GM21717 (cell line): ENCODE results near the gene PLCB2.

Experiments used
- ATAC-seq: cut with Tn5 transposase; IDR thresholded peaks from one replicate; pipeline ENCODE4 v1.9.1; 2021; ENCODE audit warnings: mild to moderate bottlenecking, moderate library complexity; ENCODE audit not compliant: unreplicated experiment

PLCB2 gene

DNA sequence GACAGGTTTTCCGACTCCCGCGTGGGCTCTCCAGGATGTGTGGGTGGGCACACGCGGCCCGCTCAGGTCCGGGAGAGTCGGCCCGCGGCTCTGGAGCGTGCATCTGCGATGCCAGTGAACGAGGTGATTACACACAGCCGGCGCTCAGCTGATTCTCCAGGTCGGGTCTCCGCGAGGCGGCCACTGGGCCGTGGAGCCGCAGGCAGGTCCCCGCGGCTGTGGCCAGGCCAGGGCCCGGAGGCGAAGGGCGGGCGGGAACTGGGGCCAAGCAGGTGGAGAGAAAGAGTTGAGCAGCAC lies 55.6 kb downstream of the PLCB2 start:
- ATAC-seq = no peak

DNA sequence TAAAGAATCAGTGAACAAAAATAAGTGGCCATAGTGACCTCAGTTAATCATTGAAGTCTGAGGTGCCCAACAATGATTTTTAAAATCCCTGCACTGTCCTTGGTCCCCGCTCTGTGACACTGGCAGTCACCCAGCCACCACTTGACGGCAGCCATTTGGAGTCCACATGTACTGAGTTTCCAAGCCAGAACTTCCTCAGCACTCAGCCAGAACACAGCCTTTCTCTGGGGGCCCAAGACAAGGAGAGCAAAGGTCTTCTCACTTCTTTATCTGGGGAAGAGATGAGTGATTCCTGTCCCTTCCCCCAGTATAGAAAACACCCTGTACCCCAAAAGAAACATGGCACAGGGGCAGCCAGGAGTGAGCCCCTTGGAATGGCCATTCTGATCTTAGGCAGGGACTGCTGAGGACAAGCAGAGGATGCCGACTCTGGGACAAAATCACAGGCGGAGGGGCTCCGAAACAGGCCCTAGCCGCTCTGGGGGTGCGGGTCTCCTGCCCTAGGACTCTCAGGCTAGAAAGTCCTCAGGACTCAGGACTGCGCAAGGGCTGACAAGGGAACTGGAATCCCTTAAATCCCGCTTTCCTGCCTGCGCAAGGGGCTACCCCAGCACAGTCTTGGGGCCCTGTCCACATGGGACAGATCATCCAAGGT lies 56.1 kb downstream of the PLCB2 start:
- no peak for ATAC-seq

DNA sequence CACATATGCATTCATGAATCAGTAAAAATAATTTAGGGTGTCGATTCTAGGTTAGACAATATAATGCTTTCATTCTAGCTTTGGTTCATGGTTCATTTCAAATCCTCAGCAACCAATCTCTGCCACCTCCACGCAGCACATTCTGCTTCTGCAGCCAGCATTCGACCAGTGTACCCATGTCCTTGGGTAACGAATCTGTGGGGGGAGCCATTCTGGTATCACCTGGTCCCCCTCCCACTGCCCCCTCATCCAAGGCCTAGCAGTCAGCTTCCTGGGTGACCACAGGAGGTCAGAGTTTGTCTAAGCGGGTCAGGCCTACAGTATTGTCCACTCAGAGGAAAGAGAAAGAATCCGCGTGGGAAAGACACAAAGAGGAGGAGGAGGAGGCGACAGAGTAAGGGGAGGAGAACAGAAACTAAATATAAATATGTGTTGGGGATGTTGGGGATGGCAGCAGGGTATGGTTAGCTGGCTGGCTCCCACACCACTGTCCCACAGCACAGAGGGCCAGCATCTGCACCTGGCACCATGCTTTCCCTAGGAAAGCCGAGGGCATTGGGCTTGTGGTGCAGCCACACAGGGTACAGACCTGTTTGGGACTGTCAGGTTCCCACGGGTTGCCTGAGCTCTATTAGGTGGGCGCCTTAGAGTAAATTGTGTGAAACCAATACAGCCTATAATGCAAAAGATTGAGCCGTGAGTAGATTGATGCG lies 56.8 kb downstream of the PLCB2 start:
- no peak for ATAC-seq

DNA sequence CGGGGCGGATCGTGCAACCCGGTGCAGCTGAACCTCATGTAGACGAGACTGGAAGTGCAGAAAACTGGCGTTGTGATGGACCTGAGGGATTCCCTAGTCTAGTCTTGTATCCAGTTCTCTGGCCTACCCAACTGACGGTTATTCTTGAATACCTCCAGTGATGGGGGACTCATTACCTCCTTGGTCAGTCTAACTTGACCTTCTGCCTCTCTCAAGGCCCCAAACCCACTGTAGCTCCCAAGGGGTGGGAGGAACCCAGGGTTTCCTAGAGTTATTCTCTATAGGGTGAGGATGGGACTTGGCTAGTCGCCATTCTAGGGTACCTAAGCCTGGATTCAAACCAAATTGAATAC lies 57.5 kb downstream of the PLCB2 start:
- no peak for ATAC-seq

DNA sequence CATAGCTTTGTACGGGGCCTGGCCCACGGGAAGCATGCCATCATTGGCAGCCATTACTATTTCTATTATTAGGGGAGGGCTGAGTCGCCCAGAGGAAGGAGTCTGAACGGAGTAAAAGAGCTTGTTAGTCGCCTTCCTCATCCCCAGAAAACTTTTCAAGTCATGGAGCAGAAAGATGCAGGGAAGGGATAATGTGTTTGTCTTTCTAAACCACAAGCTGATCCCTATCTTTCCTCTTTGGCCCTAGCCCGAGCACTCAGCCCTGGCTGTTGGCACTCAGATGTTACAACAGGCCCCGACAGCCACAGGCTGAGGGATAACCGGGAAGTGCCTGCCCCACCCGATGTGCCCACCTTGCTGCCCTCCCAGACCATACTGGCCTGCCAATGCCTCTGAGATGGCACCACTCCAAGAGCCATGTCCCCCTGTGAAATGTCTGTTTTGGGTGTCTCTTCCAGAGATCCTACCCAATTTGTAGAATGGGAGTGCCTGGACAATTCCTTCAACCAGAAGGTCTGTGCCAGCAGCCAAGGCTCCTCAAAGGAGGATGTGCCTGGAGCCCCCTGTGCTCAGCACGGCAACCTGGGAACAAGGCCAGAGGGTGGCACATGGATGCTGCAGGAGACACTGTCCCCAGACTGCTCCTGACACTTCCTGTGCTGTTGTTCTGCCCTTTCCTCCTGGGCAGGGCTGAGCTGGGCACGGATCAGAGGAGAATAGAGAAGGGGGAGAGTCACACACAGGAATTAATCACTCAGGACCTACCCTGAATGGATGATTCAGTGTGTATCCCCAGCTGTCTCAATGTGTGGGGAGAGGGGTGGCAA lies 58.0 kb downstream of the PLCB2 start:
- ATAC-seq = no peak

DNA sequence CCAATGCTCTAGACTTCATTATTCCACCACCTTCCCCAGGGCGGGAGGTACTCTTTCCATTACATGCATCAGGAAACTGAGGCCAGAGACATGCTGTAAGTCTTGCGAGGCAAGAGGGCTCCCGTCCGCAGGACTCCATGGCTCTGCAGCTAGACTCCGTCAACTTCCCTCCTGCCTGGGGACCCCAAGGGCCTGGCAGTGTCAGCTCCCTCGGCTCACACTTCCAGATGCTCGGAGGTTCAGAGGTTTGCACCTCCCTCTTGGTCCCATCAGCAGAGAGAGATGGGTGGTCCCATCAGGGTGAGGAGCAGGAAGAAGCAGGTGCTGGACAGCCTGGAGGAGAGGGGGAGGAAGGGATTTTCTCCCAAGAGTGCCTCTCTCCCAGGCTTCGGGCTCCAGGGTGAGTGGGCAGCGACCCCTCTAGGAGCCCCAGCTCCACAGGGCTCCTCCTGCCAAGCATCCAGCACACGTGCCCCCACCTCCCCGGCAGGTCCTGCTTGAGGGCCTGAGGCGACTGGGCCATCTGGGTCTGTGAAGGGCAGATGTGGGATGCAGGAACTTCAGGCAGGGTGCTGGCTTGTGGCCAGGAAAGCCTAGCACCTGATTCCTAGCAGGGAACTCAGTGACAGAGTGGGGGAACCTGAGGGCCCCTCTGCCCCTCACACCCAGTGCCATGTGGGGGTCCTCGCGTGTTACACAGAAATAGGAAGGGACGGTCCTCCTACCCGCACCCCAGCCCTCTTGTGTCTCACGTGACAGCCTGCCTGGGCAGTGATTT lies 59.5 kb downstream of the PLCB2 start:
- no peak for ATAC-seq

DNA sequence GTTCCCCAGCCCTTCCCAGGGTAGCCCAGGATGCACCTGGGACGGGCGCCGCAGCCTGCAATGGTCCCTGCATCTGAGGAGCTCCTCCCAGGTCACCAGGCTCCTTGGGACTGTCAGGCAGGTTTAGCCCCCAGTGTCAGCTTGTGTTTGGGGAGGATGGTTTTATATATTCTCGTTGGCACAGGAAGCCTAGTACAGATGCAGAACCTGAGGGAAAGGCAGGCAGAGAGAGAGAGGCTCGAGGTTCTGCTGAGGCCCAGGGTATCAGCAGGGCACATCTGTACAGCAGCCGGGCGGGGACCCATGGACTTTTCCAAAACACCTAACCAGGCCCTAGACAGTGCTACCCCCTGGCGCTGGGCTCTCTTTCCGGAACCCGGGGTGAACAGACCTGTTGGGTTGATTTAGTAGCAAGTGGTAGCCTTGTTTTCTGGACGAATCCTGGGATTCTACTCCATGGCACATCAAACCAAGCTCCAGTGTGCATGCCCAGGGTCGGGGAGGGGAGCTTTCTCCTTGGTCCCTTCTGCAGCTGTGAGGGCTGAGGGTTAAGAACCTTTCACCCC lies 60.2 kb downstream of the PLCB2 start:
- no peak for ATAC-seq

DNA sequence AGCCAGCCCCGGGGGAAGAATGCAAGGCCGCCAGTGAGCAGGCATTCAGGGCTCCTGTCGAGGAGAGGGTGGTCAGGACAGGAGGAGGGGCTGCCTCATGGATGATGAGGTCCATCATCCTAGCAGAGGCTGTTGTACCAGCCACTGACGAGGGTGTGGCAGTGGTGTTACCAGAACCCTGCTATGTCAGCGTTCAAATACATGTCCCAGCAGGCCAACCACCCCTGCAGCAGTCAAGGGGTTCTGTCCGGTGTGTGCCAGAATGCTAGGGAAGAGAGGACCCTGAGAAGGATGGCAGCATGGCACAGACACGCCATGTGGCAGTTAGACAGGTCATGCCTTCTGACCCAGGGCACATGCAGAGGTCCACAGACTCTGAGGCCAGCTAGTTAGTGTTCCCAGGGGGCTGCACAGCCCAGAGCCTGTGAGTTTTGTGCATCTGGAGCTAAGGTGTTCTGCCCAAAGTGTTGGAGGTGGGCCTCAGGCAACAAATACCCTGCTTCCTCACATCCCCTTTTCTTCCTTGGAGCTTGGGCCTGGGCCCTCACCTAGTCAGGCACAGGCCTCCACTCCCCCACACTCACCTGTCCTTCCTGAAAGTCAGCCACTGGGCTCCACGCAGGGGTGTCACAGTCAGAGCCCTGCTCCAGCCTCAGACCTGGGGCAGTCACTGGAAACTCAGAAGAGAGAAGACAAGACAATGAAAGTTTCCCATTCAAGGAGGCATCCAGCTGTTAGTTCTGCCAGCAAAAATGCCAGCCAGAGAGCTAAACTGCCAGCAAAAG lies 61.0 kb downstream of the PLCB2 start:
- ATAC-seq = no peak

DNA sequence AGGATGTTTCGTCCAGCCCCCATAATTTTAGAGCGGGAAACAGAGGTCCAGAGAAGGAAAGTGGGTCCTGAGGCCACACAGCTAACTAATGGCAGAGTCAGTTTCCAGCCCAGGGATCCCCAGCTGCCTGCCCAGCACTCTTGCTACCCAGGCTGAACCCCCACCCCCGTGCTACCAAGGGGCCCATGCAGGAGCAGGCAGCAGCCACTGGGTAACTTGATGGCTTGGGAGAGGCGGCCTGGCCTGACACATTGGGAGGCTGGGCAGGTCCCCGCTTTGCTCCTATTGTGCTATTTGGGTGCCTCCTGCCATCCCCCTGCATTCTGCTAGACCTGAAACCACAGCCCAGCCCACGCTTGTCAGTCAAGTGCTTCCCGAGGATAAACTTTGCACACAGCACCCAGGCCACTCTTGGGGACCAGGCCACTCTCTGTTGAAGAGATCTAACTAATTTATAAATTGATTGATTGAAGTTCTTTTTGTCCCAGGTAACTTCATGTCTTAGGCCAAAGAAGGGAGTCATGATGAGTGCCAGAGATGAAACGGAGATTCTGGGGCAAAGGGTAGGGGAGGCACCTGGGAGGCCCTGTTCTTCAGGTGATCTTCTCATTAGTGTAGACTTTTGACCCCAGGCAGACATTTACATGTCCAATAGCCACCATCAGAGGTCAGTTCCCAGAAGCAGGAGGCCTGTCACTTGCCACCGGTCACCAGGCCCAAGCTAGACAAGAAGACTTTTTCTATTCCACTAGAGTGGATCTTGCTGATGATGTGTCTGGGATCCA lies 61.9 kb downstream of the PLCB2 start:
- no peak for ATAC-seq

DNA sequence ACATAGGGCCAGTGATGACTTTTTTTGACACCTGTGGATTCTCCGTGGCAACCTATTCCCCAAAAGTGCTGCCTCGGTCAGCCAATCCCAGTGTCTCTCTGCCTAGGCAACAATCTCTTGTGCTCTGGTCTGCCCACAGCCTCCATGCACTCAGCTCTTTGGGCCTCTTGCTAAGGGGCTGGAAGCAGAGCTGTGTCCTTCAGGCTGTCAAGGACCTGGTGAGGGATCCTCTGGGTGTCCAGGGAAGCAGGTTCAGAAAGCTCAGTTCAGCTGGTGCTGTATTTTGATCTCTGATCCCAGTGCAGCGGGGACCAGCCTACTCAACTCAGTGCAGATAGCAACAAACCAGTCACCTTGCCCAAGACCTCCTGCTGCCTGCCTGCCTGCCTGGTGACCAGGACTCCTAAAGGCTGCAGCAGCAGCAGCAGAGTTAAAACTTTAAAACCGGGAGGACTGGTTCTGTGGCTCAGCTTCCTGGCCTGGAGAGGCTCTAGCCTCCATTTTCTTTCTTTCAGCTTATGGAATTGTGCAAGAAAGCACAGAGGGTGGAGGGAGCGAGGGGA lies 62.7 kb downstream of the PLCB2 start:
- no peak for ATAC-seq

DNA sequence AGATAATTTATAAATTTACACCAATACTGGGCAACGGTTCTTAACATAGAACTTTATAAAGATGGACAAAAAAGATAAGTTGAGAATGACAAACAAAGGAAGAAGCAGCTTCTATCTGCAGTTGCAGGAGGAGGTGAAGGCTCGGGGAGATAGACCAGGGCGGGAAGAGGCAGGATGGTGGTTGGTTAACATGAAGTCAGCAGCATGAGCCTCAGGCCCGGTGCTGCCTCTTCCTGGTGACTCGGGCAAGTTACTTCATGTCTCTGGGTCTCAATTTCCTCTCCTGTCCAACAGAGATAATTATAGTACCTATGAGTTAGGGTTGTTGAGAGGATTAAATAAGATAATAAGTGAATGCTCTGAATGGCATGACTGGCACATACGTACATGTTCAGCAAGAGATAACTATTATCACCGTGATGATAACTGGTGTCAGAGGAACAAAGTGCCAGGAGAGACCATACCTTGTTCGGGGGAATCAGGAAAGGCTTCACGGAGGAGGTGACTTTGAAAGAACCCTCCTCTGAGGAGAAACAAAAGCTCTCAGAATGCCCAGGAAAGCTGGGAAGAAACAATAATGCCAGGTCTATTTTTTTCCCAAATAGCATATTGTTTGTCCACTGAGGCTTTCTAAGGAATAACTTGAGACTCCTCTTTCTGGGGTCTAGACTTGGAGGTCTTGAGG lies 64.5 kb downstream of the PLCB2 start:
- no peak for ATAC-seq

DNA sequence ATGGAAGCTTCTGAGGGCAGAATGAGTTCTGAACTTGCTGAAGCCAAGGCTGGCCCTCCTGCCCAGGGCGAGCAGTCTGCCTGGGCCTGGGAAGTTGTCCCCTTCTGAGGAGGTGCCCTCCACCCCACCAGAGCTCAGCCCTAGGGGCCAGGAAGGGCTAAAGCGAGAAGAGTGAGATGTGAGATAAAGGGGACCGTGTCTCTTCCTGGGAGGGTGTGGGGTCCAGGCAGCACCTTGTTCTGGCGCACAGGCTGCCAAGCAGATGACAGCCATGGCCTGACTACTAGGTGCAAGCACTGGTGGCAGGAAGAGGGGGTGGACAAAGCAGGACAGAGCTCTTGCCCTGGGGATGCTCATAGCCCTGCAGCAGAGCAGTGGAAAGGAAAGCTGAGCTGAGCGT lies 65.1 kb downstream of the PLCB2 start:
- ATAC-seq = no peak

DNA sequence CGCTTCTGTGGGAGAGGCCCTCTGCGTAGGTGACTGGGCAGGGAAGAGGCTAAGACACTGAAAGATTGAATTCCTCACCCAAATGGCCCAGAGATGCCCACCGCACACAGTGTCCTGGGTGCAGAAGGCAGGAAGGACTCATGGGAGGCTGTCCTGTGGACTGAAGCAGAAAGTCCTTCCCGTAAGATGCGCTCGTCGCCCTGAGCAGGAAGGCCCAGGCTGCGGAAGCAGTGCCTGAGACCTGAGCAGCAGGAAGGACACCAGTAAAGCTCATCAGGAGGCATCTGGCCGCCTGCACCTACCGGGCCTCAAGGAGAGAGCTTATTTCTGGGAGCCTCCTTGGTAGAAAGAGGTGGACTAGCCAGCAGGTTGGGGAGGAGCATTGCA lies 65.5 kb downstream of the PLCB2 start:
- ATAC-seq = no peak

DNA sequence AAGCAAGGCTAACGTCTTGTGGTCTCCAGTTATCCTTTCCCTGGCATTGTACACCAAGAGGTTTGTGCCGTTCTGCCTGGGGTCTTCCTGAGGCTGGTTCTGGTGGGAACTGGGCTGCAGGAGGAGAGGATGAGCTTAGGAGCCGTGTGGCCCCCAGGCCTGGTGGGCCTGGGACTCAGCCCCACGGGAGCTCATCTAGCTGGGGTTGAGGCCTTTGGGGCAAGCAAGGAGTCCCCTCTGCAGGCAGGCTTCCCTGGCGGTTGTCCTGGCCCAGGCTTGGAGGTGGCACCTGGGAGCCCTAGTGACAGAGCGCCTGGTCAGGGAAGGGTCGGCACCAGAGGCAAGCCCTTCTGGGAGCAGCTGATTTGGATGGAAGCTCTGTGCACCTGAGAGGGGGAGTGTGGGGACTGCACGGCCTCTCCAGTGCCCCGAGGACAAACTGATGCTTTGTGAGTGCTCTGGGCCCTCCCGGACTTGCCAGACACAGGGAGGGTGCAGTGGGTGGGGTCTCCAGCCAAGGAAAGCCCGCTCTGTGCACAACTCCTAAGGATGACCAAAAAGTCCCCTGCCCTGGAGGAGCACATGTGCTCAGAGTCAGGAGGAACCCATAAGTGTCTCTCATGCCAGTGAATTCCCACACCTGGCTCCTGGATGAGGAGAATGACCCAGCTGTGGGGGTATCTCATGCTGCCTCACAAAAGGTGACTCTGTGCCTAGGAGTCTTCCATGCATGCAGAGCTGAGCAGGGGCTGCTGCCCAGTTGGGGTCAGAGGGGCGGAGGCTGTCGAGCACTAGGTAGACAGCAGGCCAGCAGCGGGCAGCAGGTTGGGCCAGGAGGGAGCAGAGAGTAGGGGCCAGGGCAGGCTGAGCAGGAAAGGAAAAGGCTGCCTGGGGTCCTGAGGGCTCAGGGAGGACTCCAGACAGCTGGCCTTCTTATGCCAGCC lies 66.2 kb downstream of the PLCB2 start:
- no peak for ATAC-seq

DNA sequence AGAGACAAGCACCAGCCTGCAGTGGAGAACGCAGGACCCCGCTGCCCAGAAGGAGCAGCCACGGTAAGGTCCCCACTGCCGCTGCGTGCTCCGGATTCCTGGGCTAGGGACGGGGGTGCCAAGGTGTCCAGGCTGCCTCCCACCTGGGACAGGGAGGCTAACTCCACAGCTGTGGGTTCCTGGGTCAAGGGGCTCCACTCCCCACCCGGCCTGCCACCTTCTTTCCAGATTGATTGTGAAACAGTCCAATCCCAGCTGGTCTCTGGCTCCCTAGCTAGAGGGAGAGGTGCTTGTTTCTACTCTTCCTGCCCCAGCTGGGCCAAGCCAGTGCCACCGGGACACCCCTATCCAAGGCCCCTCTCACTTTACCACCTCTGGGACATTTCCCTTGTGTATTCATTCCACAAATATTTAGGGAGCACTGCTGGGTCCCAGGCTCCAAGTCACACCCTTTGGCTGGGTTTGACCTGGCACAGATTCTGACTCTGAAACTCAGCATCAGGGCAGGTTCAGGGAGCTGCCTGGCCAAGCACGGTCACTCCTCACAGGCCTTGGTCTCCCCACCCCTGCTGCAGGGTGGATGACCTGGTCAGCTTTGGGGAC lies 67.0 kb downstream of the PLCB2 start:
- ATAC-seq = no peak

DNA sequence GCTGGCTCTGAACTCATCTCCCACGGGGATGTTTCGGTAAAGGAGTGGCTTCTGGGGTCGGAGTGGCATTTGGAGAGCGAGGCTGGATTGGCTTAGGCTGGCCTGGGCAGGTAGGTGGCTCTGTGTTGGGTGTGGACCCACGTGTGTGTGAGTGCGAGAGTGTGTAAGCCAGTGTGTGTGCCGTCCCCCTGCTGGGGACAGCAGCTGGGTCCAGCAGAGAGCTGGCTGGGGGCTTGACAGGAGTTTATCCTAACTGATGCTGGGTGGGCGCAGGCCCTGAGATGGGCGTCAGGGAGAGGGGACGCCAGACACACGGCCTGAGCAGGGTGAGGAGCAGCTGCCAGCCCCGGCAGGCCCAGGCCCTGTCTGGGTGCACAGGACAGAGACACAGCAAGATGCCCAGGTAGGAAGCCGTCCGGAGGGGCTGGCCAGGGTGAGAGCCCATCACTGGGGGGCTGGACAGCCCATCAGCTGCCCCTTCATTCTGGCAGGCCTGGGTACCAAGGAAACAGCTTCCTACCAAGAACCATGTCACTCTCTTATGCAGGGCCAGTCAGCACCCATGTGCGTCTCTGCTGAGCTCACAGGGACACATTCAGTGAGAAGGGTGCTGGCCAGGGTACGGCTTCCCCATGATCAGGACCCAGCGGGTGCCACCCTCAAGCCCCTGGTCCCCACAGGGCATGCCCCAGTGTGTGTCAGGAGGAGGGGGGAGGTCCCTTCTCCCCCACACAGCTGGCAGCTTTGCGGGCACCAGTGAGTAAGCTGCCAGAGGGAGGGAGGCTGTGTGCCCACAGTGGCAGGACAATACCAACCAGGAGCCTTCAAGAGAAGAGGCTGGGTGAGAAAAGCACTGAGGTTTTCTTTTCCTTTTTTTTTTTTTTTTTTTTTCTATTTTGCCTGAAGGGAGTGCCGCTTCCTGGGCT lies 67.8 kb downstream of the PLCB2 start:
- ATAC-seq = no peak
